Stimulated activated CD4-positive, alpha-beta T cell treated with anti-CD3 and anti-CD28 coated beads, Interleukin-1b, Interleukin-23, amount 100 ng/mL, for 24 hours (primary cell): ENCODE measurements around the gene FRK.
"Not testable (repeated sequence)": the region's sequence is repeated elsewhere in the genome, so short reads cannot be mapped to it uniquely, and the experiment has no call there.

Experiments used
- DNase-seq, 4 experiments: peaks; one replicate each; pipeline ENCODE4 v3.0.0-alpha.2; 2020; ENCODE audit warnings: low read depth in 4 of 4, low spot score in 1 of 4

Gene FRK

GRCh38 chr6:115891111-115891669, 169.5 kb downstream of the FRK start:
- DNase-seq = no peak

GRCh38 chr6:115890238-115890637, 170.5 kb downstream of the FRK start:
- no peak for DNase-seq

GRCh38 chr6:115888687-115889470, 171.8 kb downstream of the FRK start:
- not testable (repeated sequence) for DNase-seq

GRCh38 chr6:115887891-115888290, 172.8 kb downstream of the FRK start:
- DNase-seq = no peak

- no peak for DNase-seq
Measured at GRCh38 chr6:115885636-115886366, 174.9 kb downstream of the FRK start.

- no peak for DNase-seq
Measured at GRCh38 chr6:115882771-115883170, 177.9 kb downstream of the FRK start.

GRCh38 chr6:115882174-115882573, 178.5 kb downstream of the FRK start:
- no peak for DNase-seq
